WTC11 (cell line): ENCODE data around the gene GCSH. TPM values are rescaled to one million over a fixed set of nuclear protein-coding genes. Genes with fewer than 3 reads are reported as not detected.

ENCODE experiments used
- ATAC-seq: fragments of 200-7000 bp; cut with Tn5 transposase; 2 replicates; pipeline ENCODE4 v1.10.0; 2021; ENCODE audit warnings: mild to moderate bottlenecking, moderate library complexity
- CTCF ChIA-PET: fragments of 300-600 bp; sonication (Branson Sonifier 250); formaldehyde crosslinking; loops from one replicate; lab custom pipeline; 2021; ENCODE audit warnings: antibody characterized with exemption; lab: Charles Lee
- POLR2A ChIA-PET: fragments of 350-600 bp; sonication (Branson Sonifier 250); formaldehyde crosslinking; loops from one replicate; lab custom pipeline; 2021; ENCODE audit warnings: antibody characterized with exemption; lab: Charles Lee
- DNase-seq: peaks from one replicate; pipeline ENCODE4 v3.0.0; 2021; ENCODE audit warnings: low spot score
- H3K27ac Mint-ChIP-seq: 2 replicates; pipeline ENCODE4 v1.8.0; 2021; ENCODE audit warnings: mixed read lengths
- H3K27me3 Mint-ChIP-seq: 2 replicates; pipeline ENCODE4 v1.8.0; 2021; ENCODE audit warnings: low read depth, mild to moderate bottlenecking, moderate library complexity, mixed read lengths
- H3K36me3 Mint-ChIP-seq: 2 replicates; pipeline ENCODE4 v1.8.0; 2021; ENCODE audit warnings: mixed read lengths
- H3K4me1 Mint-ChIP-seq: 2 replicates; pipeline ENCODE4 v1.8.0; 2022; ENCODE audit warnings: mixed read lengths
- H3K4me3 Mint-ChIP-seq: 2 replicates; pipeline ENCODE4 v1.8.0; 2021; ENCODE audit warnings: mild to moderate bottlenecking, moderate library complexity, mixed read lengths
- H3K9me3 Mint-ChIP-seq: 2 replicates; pipeline ENCODE4 v1.8.0; 2021; ENCODE audit warnings: mixed read lengths
- FOXP1 ChIP-seq: sonication (generic); formaldehyde crosslinking; IDR thresholded peaks from 2 replicates; pipeline ENCODE4 v1.8.0; 2022; ENCODE audit warnings: missing genetic modification reagents, mild to moderate bottlenecking, moderate library complexity, borderline replicate concordance
- NFATC4 ChIP-seq: fragments of 250-450 bp; sonication (Bioruptor Pico); IDR thresholded peaks from 2 replicates; pipeline ENCODE4 v1.9.0; 2021; ENCODE audit warnings: mild to moderate bottlenecking
- NR1H2 ChIP-seq: sonication (generic); formaldehyde crosslinking; IDR thresholded peaks from 2 replicates; pipeline ENCODE4 v1.9.0; 2021; ENCODE audit warnings: mild to moderate bottlenecking, moderate library complexity, missing genetic modification reagents
- NR2C2 ChIP-seq: sonication (generic); formaldehyde crosslinking; IDR thresholded peaks from 2 replicates; pipeline ENCODE4 v1.8.0; 2022; ENCODE audit warnings: mild to moderate bottlenecking, missing genetic modification reagents
- NR3C1 ChIP-seq: sonication (generic); formaldehyde crosslinking; conservative IDR thresholded peaks from 2 replicates; pipeline ENCODE4 v1.8.1; 2023; ENCODE audit warnings: low read depth, mild to moderate bottlenecking, missing genetic modification reagents
- SMAD4 ChIP-seq: sonication (generic); formaldehyde crosslinking; IDR thresholded peaks from 2 replicates; pipeline ENCODE4 v1.8.0; 2022; ENCODE audit warnings: mild to moderate bottlenecking, missing genetic modification reagents
- SP1 ChIP-seq: sonication (generic); formaldehyde crosslinking; conservative IDR thresholded peaks from 2 replicates; pipeline ENCODE4 v1.8.1; 2022; ENCODE audit warnings: missing genetic modification reagents
- TEAD1 ChIP-seq: sonication (generic); formaldehyde crosslinking; IDR thresholded peaks from 2 replicates; pipeline ENCODE4 v1.8.0; 2022; ENCODE audit warnings: mild to moderate bottlenecking, missing genetic modification reagents
- ZNF121 ChIP-seq: sonication (generic); formaldehyde crosslinking; IDR thresholded peaks from 2 replicates; pipeline ENCODE4 v1.8.0; 2023; ENCODE audit warnings: missing genetic modification reagents
- total RNA-seq: library from RNA; stranded (reverse); gene quantifications from 3 replicates; pipeline ENCODE4 v1.2.3, GENCODE V29; 2021
- TF ChIP-seq, protein P1 (sequence below): fragments of 250-450 bp; sonication (Bioruptor Pico); IDR thresholded peaks from 2 replicates; pipeline ENCODE4 v1.9.0; 2021; ENCODE audit warnings: moderate library complexity, mild to moderate bottlenecking, inconsistent platforms, borderline replicate concordance
- TF ChIP-seq, protein P2 (sequence below): sonication (generic); formaldehyde crosslinking; IDR thresholded peaks from 2 replicates; pipeline ENCODE4 v1.8.1; 2022; ENCODE audit warnings: mild to moderate bottlenecking, missing genetic modification reagents, moderate library complexity, borderline replicate concordance
- TF ChIP-seq, protein P3 (sequence below): sonication (generic); formaldehyde crosslinking; IDR thresholded peaks from 2 replicates; pipeline ENCODE4 v1.8.0; 2023; ENCODE audit warnings: mild to moderate bottlenecking, missing genetic modification reagents
- TF ChIP-seq, protein P4 (sequence below): fragments of 200-600 bp; IDR thresholded peaks from 2 replicates; pipeline ENCODE4 v1.8.0; 2022; ENCODE audit warnings: antibody characterized with exemption
- TF ChIP-seq, protein P5 (sequence below): sonication (generic); formaldehyde crosslinking; conservative IDR thresholded peaks from 2 replicates; pipeline ENCODE4 v1.8.1; 2022; ENCODE audit warnings: mild to moderate bottlenecking, missing genetic modification reagents
- TF ChIP-seq, protein P6 (sequence below): sonication (generic); formaldehyde crosslinking; IDR thresholded peaks from 2 replicates; pipeline ENCODE4 v1.8.1; 2022; ENCODE audit warnings: mild to moderate bottlenecking, moderate library complexity, missing genetic modification reagents
- TF ChIP-seq, protein P7 (sequence below): sonication (generic); formaldehyde crosslinking; IDR thresholded peaks from 2 replicates; pipeline ENCODE4 v1.8.0; 2022; ENCODE audit warnings: missing genetic modification reagents
- TF ChIP-seq, protein P8 (sequence below): sonication (generic); formaldehyde crosslinking; IDR thresholded peaks from 2 replicates; pipeline ENCODE4 v1.8.1; 2023; ENCODE audit warnings: mild to moderate bottlenecking, missing genetic modification reagents

GCSH gene
- total RNA-seq, 1 experiment from 2014 or later = 95.9 TPM

DNA sequence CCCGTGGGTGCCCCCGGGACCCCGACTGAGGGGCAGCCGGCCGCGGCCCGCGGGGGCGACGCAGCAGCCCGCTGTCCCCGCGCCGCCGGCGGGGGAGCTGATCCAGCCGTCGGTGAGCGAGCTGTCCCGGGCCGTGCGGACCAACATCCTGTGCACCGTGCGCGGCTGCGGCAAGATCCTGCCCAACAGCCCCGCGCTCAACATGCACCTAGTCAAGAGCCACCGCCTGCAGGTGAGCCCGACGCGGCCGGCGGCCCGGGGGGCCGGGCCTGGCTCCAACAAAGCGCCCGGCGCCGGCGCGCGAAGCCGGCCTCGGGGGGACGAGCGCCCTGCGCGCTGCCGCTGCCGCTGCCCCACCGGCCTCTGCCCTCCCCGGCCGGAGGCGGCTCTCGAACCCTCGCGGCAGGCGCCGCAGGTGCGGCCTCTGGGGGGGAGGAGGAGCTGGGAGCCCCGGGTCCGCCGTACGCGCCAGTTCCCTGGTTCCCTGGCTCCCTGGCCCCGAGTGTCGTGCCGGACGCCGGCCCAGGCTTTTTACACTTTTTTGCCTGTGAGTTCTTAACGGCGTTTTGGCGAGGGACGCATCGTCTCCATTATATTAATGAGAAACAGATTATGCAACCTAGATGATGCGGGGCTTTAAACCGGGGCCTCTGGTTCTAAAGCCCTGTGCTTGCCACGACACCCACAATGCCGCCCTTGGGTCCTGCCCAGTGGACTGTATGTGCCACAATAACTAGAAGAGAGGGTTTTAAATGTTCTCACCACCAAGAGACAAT lies 60.0 kb downstream of the GCSH start (continued):
- TF ChIP-seq, protein P1, sequence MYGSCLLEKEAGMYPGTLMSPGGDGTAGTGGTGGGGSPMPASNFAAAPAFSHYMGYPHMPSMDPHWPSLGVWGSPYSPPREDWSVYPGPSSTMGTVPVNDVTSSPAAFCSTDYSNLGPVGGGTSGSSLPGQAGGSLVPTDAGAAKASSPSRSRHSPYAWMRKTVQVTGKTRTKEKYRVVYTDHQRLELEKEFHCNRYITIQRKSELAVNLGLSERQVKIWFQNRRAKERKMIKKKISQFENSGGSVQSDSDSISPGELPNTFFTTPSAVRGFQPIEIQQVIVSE (CRISPR knock-in tag) = no peak
- TF ChIP-seq FOXP1 (CRISPR knock-in tag) (peak; percentile 49; the same call in 1 of the 2 replicates), NR2C2 (CRISPR knock-in tag) (no peak), NR3C1 (CRISPR knock-in tag) (no peak), ZNF121 (CRISPR knock-in tag) (no peak), TEAD1 (0 out of 2 replicates have a peak, but pooled peaks have one; percentile 27), SP1 (no peak), NR1H2 (CRISPR knock-in tag) (no peak), SMAD4 (CRISPR knock-in tag) (no peak), NFATC4 (CRISPR knock-in tag) (no peak)
- TF ChIP-seq, protein P2, sequence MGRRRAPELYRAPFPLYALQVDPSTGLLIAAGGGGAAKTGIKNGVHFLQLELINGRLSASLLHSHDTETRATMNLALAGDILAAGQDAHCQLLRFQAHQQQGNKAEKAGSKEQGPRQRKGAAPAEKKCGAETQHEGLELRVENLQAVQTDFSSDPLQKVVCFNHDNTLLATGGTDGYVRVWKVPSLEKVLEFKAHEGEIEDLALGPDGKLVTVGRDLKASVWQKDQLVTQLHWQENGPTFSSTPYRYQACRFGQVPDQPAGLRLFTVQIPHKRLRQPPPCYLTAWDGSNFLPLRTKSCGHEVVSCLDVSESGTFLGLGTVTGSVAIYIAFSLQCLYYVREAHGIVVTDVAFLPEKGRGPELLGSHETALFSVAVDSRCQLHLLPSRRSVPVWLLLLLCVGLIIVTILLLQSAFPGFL (CRISPR knock-in tag) = no peak
- TF ChIP-seq, protein P3, sequence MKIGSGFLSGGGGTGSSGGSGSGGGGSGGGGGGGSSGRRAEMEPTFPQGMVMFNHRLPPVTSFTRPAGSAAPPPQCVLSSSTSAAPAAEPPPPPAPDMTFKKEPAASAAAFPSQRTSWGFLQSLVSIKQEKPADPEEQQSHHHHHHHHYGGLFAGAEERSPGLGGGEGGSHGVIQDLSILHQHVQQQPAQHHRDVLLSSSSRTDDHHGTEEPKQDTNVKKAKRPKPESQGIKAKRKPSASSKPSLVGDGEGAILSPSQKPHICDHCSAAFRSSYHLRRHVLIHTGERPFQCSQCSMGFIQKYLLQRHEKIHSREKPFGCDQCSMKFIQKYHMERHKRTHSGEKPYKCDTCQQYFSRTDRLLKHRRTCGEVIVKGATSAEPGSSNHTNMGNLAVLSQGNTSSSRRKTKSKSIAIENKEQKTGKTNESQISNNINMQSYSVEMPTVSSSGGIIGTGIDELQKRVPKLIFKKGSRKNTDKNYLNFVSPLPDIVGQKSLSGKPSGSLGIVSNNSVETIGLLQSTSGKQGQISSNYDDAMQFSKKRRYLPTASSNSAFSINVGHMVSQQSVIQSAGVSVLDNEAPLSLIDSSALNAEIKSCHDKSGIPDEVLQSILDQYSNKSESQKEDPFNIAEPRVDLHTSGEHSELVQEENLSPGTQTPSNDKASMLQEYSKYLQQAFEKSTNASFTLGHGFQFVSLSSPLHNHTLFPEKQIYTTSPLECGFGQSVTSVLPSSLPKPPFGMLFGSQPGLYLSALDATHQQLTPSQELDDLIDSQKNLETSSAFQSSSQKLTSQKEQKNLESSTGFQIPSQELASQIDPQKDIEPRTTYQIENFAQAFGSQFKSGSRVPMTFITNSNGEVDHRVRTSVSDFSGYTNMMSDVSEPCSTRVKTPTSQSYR (CRISPR knock-in tag) = no peak
- TF ChIP-seq, protein P4, sequence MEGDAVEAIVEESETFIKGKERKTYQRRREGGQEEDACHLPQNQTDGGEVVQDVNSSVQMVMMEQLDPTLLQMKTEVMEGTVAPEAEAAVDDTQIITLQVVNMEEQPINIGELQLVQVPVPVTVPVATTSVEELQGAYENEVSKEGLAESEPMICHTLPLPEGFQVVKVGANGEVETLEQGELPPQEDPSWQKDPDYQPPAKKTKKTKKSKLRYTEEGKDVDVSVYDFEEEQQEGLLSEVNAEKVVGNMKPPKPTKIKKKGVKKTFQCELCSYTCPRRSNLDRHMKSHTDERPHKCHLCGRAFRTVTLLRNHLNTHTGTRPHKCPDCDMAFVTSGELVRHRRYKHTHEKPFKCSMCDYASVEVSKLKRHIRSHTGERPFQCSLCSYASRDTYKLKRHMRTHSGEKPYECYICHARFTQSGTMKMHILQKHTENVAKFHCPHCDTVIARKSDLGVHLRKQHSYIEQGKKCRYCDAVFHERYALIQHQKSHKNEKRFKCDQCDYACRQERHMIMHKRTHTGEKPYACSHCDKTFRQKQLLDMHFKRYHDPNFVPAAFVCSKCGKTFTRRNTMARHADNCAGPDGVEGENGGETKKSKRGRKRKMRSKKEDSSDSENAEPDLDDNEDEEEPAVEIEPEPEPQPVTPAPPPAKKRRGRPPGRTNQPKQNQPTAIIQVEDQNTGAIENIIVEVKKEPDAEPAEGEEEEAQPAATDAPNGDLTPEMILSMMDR = no peak
- TF ChIP-seq, protein P5, sequence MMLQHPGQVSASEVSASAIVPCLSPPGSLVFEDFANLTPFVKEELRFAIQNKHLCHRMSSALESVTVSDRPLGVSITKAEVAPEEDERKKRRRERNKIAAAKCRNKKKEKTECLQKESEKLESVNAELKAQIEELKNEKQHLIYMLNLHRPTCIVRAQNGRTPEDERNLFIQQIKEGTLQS (CRISPR knock-in tag) = no peak

DNA sequence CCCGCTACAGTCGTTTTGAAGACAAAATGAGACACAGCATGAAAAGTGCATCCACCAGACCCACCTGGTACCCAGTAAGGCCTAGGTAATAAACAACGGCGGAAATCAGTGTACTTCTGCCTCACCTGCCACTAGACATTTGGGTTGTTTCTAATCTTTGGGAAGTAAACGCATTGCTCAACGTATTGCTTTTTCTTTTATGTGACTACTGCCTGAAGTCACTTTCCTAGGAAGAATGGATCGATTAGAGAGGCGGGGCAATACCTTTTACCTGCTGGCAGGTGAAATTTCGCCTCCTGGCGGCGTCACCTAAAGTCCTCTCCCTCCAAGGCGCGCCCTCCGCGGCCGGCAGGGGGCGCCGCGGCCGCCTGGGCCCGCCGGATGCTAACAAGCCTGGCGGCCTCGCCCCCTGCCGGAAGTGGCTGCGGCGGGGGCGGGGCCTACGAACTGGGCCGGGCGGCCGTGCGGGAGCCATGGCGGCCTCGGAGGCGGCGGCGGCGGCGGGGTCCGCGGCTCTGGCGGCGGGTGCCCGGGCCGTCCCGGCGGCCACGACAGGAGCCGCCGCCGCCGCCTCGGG lies 60.7 kb downstream of the GCSH start, which contains the start of gene ATMIN:
Gene ATMIN, plus strand, starts transcription at position 445 of the 577 bp plus-strand sequence. Its CDS starts 29 bp downstream, at position 474.
- ATAC-seq (peak; percentile 91), DNase-seq (peak; percentile 90)
- Mint-ChIP-seq H3K27me3 (no peaks in the 10 kb centered on the region; the same call in 1 of the 2 replicates), H3K4me3 (peak within 1 kb of the TSS; percentile 83), H3K36me3 (peaks cover 29% of the 10 kb centered on the region), H3K27ac (peak within 1 kb of the TSS; percentile 35; the same call in 1 of the 2 replicates), H3K9me3 (peaks cover 16% of the 10 kb centered on the region), H3K4me1 (peaks cover 11% of the 10 kb centered on the region)
- POLR2A ChIA-PET = interaction anchor here (1.3 kb wide), 2 partner anchors 28 to 41 kb away, joined by 4 to 5 read pairs; partner anchors contain the start of genes C16orf46, CENPN and CMC2
- CTCF ChIA-PET = interaction anchor here (0.5 to 4.4 kb wide), 48 partner anchors 9 to 705 kb away, joined by 3 to 68 read pairs (median 4); partner anchors contain the start of genes BCO1, C16orf46, CENPN and CMC2
- TF ChIP-seq, protein P6, sequence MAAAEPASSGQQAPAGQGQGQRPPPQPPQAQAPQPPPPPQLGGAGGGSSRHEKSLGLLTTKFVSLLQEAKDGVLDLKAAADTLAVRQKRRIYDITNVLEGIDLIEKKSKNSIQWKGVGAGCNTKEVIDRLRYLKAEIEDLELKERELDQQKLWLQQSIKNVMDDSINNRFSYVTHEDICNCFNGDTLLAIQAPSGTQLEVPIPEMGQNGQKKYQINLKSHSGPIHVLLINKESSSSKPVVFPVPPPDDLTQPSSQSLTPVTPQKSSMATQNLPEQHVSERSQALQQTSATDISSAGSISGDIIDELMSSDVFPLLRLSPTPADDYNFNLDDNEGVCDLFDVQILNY (CRISPR knock-in tag) = peak; percentile 63; the same call in 1 of the 2 replicates
- TF ChIP-seq, protein P4 = peak; percentile 93
- TF ChIP-seq, protein P7, sequence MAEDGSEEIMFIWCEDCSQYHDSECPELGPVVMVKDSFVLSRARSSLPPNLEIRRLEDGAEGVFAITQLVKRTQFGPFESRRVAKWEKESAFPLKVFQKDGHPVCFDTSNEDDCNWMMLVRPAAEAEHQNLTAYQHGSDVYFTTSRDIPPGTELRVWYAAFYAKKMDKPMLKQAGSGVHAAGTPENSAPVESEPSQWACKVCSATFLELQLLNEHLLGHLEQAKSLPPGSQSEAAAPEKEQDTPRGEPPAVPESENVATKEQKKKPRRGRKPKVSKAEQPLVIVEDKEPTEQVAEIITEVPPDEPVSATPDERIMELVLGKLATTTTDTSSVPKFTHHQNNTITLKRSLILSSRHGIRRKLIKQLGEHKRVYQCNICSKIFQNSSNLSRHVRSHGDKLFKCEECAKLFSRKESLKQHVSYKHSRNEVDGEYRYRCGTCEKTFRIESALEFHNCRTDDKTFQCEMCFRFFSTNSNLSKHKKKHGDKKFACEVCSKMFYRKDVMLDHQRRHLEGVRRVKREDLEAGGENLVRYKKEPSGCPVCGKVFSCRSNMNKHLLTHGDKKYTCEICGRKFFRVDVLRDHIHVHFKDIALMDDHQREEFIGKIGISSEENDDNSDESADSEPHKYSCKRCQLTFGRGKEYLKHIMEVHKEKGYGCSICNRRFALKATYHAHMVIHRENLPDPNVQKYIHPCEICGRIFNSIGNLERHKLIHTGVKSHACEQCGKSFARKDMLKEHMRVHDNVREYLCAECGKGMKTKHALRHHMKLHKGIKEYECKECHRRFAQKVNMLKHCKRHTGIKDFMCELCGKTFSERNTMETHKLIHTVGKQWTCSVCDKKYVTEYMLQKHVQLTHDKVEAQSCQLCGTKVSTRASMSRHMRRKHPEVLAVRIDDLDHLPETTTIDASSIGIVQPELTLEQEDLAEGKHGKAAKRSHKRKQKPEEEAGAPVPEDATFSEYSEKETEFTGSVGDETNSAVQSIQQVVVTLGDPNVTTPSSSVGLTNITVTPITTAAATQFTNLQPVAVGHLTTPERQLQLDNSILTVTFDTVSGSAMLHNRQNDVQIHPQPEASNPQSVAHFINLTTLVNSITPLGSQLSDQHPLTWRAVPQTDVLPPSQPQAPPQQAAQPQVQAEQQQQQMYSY = no peak
- TF ChIP-seq, protein P8, sequence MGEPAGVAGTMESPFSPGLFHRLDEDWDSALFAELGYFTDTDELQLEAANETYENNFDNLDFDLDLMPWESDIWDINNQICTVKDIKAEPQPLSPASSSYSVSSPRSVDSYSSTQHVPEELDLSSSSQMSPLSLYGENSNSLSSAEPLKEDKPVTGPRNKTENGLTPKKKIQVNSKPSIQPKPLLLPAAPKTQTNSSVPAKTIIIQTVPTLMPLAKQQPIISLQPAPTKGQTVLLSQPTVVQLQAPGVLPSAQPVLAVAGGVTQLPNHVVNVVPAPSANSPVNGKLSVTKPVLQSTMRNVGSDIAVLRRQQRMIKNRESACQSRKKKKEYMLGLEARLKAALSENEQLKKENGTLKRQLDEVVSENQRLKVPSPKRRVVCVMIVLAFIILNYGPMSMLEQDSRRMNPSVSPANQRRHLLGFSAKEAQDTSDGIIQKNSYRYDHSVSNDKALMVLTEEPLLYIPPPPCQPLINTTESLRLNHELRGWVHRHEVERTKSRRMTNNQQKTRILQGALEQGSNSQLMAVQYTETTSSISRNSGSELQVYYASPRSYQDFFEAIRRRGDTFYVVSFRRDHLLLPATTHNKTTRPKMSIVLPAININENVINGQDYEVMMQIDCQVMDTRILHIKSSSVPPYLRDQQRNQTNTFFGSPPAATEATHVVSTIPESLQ (CRISPR knock-in tag) = no peak
- peak; percentile 84 for TF ChIP-seq SP1
